ENCODE results near the gene SPAG16. TPM values are rescaled to one million over a fixed set of nuclear protein-coding genes. Genes with fewer than 3 reads are reported as not detected.
A peak's percentile ranks its signal among the peaks of the same experiment; 100 is the strongest.

Gene SPAG16
- polyA plus RNA-seq, 2 of the 4 experiments (the other 2 are of a cell fraction): 19.1 to 27.6 TPM

- ChIA-PET POLR2A (no interaction called here), CTCF (no interaction called here)
- FAIRE-seq (no peak), ATAC-seq (no peak), DNase-seq (ENCODE audit: low read depth in 1 of 2, low spot score in 1 of 2) (no peak)
- 64% methylated on average over 3 of the region's 3 CpGs for WGBS (ENCODE audit: missing lambda C conversion rate)
- TF ChIP-seq RFX5 (IDR thresholded peaks at IDR 0.05): no peak
- TF ChIP-seq JUN (IDR thresholded peaks at IDR 0.05): no peak
- no peak for TF ChIP-seq CBX8 (IDR thresholded peaks at IDR 0.05)
- no peak for TF ChIP-seq HOXB5 (CRISPR knock-in tag; IDR thresholded peaks at IDR 0.05)
- TF ChIP-seq CHD2 (IDR thresholded peaks at IDR 0.05; ENCODE audit: low read length, partially characterized antibody): no peak
- no peak for TF ChIP-seq POLR2AphosphoS2 (conservative IDR thresholded peaks at IDR 0.05; ENCODE audit: low read length)
- no peak for TF ChIP-seq RAD21 (conservative IDR thresholded peaks at IDR 0.05 in 1 of 2, IDR thresholded peaks at IDR 0.05 in 1 of 2)
- no peak for TF ChIP-seq ESRRA (IDR thresholded peaks at IDR 0.05; ENCODE audit: borderline replicate concordance, low read length)
- TF ChIP-seq HEYL (CRISPR knock-in tag; IDR thresholded peaks at IDR 0.05): no peak
- no peak for TF ChIP-seq TFCP2L1 (CRISPR knock-in tag; IDR thresholded peaks at IDR 0.05)
- TF ChIP-seq CHD4 (IDR thresholded peaks at IDR 0.05; ENCODE audit: borderline replicate concordance): no peak
- TF ChIP-seq TP53 (CRISPR knock-in tag; IDR thresholded peaks at IDR 0.05): no peak
- TF ChIP-seq EHF (CRISPR knock-in tag; IDR thresholded peaks at IDR 0.05): no peak
- no peak for TF ChIP-seq GATA3 (IDR thresholded peaks at IDR 0.05; ENCODE audit: borderline replicate concordance)
- H3K9me3 ChIP-seq: no peaks in the 10 kb centered on the region
- no peak overlapping the region for H3K27ac ChIP-seq
- no peaks in the 10 kb centered on the region for H3K4me1 ChIP-seq
- no peak overlapping the region for H3K4me2 ChIP-seq
- H3K4me3 ChIP-seq: no peak overlapping the region
Observed at GRCh38 chr2:213757525-213757924, 473.3 kb downstream of the SPAG16 start.

DNA sequence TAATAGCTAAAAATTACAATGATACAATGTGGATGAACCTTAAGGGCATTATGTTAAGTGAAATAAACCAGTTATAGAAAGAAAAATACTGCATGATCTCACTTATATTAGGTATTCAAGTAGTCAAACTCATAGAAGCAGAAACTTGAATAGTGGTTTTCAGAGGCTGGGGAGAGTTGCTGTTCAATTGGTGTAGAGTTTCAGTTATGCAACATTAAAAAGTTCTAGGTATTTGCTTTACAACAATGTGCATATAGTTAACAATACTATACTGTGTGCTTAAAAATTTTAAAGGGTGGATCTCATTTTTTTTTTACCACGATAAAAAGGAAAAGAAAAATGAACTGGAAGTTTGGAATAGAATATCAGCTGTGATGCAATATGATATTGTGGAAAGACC, 479.1 kb downstream of the SPAG16 start:
- WGBS (ENCODE audit: missing lambda C conversion rate): 14% methylated on average over 1 of the region's 1 CpG
- no peak overlapping the region for H3K27ac ChIP-seq
- CTCF ChIA-PET: no interaction called here
- POLR2A ChIA-PET: no interaction called here
- FAIRE-seq (no peak), DNase-seq (ENCODE audit: low read depth in 1 of 2, low spot score in 1 of 2) (no peak), ATAC-seq (no peak)
- no peak overlapping the region for H3K4me2 ChIP-seq
- H3K4me3 ChIP-seq: no peak overlapping the region
- H3K9me3 ChIP-seq: no peaks in the 10 kb centered on the region
- no peaks in the 10 kb centered on the region for H3K4me1 ChIP-seq
- TF ChIP-seq NPAS2 (CRISPR knock-in tag; IDR thresholded peaks at IDR 0.05; ENCODE audit: borderline replicate concordance): no peak
- TF ChIP-seq CEBPB (IDR thresholded peaks at IDR 0.05): no peak
- TF ChIP-seq HDAC2 (IDR thresholded peaks at IDR 0.05): no peak

GRCh38 chr2:213763963-213764362, 479.7 kb downstream of the SPAG16 start:
- ChIA-PET POLR2A (no interaction called here), CTCF (no interaction called here)
- Histone ChIP-seq H3K4me1 (no peaks in the 10 kb centered on the region), H3K4me2 (no peak overlapping the region), H3K27ac (no peak overlapping the region), H3K9me3 (no peaks in the 10 kb centered on the region), H3K4me3 (no peak overlapping the region)
- FAIRE-seq: no peak
- no peak for ATAC-seq
- DNase-seq (ENCODE audit: low read depth in 1 of 2, low spot score in 1 of 2): no peak
- TF ChIP-seq RAD21 (conservative IDR thresholded peaks at IDR 0.05 in 1 of 2, IDR thresholded peaks at IDR 0.05 in 1 of 2) (no peak), MAFK (IDR thresholded peaks at IDR 0.05; ENCODE audit: partially characterized antibody) (peak; percentile 86)
- 5% methylated on average over 1 of the region's 1 CpG for WGBS (ENCODE audit: missing lambda C conversion rate)

- FAIRE-seq (no peak), DNase-seq (ENCODE audit: low read depth in 1 of 2, low spot score in 1 of 2) (no peak), ATAC-seq (no peak)
- Histone ChIP-seq H3K9me3 (no peaks in the 10 kb centered on the region), H3K4me1 (no peaks in the 10 kb centered on the region), H3K27ac (no peak overlapping the region), H3K4me2 (no peak overlapping the region), H3K4me3 (no peak overlapping the region)
- POLR2A ChIA-PET: no interaction called here
- CTCF ChIA-PET: no interaction called here
- TF ChIP-seq PBX3 (IDR thresholded peaks at IDR 0.05): no peak
- TF ChIP-seq, protein P1, sequence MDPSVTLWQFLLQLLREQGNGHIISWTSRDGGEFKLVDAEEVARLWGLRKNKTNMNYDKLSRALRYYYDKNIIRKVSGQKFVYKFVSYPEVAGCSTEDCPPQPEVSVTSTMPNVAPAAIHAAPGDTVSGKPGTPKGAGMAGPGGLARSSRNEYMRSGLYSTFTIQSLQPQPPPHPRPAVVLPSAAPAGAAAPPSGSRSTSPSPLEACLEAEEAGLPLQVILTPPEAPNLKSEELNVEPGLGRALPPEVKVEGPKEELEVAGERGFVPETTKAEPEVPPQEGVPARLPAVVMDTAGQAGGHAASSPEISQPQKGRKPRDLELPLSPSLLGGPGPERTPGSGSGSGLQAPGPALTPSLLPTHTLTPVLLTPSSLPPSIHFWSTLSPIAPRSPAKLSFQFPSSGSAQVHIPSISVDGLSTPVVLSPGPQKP (IDR thresholded peaks at IDR 0.05; ENCODE audit: low read depth, low read length): no peak
- 72% methylated on average over 10 of the region's 10 CpGs for WGBS (ENCODE audit: missing lambda C conversion rate)
Observed at GRCh38 chr2:213764849-213765248, 480.6 kb downstream of the SPAG16 start.

Measured in A549 (cell line).